Stimulated activated CD8-positive, alpha-beta memory T cell treated with anti-CD3 and anti-CD28 coated beads, Interleukin-4, amount 100 ng/mL, for 1 hour (primary cell): Measurements from ENCODE around the gene APOBEC3F.
"Not testable (repeated sequence)": the region's sequence is repeated elsewhere in the genome, so short reads cannot be mapped to it uniquely, and the experiment has no call there.

ENCODE experiments used
- DNase-seq, 2 donors: peaks; one replicate each; pipeline ENCODE4 v3.0.0-alpha.2; 2020; ENCODE audit warnings: low read depth in 2 of 2, low spot score in 1 of 2

Gene APOBEC3F

DNA sequence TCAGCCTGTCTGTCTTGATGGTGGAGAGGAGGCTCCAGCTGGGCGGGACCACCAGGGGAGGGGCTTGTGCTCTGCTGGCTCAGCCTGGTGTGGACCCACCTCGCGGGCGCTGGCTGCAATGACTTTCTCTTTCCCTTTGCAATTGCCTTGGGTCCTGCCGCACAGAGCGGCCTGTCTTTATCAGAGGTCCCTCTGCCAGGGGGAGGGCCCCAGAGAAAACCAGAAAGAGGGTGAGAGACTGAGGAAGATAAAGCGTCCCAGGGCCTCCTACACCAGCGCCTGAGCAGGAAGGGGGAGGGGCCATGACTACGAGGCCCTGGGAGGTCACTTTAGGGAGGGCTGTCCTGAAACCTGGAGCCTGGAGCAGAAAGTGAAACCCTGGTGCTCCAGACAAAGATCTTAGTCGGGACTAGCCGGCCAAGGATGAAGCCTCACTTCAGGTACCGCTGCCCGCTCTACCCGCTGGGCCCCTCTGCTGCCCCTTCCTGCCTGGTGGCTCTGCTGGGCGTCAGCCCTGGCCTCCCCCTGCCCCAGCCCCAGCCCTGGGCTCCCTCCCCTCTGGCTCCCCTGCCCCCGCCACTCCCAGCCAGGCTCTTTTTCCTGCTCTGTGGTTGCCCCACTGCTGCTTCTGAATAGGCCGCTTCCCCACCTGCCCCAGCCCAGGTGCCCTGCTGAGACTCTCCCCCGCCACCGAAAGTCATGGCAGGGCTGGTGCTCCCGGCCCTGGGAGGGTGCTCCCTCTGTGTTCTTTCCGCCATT, at the start of gene APOBEC3F:
APOBEC3F (plus strand) TSS at position 327 of the 759 bp plus-strand sequence; CDS start at position 424, 97 bp downstream.
- DNase-seq, result peak in 1 of 2 donors; percentile 43

DNA sequence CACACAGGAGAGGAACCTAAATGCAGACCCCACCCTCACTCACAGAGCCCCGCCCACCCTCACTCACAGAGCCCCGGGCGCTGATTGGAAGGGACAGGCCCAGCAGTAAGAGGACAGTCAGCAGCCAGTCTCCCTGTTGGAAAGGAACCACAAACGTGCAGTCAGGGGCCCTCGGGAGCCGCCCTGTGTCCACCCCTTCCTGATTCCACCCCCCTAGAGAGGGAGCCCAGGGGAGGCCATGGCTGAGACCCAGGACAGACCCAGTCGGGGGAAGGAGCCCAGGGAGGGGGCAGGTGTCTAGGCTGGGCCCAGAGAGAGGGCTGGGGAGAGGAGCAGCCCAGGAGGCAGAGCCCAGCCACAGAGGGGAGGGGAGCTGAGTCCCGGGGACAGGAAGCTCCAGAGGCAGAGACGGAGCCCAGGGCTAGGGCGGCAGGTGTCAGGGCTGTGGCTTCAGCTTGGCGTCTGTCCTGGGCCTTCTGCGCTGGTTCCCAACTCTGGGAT, 47.7 kb upstream of the APOBEC3F start:
- DNase-seq, result not testable (repeated sequence)

DNA sequence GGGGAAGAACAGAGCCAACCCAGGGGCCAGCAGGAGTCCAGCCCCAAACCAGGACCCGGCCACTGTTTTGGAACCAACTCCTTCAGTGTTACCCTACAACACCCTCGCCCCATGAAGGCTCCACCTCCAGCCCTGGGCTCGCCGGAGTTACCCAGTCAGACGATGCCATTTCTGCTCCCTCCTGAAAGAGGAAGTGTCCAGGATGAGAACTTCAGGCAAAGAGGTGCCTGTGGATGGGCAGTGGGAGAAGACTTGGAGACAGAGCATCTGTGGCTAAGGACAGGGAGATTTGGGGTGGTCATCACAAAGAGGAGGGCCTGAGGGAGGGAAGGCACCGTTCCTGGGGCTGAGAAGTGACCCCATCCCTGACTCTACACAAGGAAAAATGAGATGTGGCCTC, 44.6 kb upstream of the APOBEC3F start:
- no peak for DNase-seq

DNA sequence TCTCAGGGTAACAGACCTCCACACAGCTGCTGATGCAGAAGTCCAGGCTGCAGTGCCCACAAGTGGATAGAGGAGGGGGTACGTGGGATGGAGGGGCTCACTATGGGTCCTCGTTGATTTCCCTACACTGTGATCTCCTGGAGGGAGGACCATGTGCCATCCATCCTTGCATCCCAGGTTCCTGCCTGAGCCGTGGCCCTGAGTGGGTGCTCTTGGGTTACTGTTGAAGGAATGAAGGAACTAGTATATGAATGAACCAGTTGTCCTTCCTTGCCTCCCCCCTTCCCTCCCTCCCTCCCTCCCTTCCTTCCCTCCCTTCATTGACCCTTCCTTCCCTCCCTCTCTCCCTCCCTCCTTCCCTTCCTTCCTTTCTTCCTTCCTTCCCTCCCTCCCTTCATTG, 43.1 kb upstream of the APOBEC3F start:
- DNase-seq, result no peak

DNA sequence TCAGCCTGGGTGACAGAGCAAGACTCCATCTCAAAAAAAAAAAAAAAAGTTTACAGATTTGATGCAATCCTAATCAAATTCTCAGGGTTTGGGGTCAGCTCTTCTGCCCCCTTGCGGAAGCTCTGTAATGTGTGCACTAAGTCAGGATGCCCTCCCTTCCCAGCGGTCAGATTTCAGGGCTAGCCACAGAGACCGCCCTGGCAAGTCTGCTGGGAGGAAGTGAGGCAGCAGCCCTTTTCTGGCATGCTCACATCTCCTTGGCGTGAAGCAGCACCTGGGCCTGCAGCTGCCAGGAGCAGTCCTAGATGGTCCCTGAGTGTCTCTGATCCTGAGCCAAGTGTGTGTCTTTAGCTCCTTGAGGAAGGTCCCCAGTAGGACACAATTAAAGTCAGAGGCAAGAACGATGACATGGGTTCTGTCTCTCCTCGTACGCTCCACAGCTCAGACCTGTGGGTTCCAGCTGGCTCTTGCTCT, 37.5 kb upstream of the APOBEC3F start:
- DNase-seq, result peak; percentile 33 to 56

DNA sequence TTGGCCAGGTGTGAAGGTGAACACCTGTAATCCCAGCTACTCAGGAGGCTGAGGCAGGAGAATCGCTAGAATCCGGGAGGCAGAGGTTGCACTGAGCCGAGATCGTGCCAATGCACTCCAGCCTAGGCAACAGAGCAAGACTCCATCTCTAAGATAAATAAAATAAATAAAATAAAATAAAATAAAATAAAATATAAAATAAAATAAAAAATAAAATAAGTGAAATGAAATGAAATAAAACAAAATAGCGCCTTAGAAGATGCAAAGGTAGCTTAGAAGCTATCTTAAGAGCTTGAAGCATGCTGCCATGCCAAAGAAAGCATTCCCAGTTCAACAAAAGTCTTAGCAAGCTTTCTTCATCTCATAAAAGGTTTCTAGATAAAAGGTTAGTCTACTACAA, 33.5 kb upstream of the APOBEC3F start:
- DNase-seq, result no peak

DNA sequence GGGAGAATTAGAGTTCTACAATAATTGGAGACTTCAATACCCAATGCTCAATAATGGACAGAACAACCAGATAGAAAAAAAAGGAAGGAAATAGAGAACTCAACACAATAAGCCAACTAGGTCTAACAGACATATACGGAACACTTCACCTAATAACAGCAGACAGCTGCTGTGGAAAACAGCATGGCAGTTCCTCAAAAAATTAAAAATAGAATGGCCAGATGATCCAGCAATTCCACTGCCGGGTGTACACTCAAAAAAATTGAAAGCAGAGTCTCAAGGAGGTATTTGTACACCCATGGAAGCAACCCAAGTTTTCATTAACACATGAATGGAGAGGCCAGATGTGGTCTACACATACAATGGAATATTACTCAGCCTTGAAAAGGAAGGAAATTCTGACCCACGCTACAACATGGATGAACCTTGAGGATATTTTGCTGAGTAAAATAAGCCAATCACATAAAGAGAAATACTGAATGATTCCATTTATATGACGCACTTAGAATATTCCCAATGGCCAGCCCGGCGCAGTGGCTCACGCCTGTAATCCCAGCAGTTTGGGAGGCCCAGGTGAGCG, 32.3 kb upstream of the APOBEC3F start:
- DNase-seq, result not testable (repeated sequence)

DNA sequence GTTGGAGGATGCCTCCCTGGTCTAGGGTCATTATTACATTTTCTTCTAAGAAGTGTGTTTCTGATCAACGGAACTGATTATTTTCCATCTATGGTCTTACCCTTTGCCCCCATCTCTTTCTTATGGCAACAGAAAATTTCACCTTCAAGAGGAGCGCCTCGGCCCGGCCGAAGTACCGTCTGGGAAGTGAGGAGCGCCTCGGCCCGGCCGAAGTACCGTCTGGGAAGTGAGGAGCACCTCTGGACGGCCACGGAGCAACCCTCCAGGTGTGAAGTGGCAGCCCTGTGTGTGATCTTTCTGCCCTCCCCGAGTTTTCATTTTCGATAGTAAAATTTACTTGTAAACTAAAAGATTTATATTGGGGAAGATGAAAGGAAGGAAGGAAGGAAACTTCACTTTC, 29.7 kb upstream of the APOBEC3F start:
- DNase-seq, result no peak

DNA sequence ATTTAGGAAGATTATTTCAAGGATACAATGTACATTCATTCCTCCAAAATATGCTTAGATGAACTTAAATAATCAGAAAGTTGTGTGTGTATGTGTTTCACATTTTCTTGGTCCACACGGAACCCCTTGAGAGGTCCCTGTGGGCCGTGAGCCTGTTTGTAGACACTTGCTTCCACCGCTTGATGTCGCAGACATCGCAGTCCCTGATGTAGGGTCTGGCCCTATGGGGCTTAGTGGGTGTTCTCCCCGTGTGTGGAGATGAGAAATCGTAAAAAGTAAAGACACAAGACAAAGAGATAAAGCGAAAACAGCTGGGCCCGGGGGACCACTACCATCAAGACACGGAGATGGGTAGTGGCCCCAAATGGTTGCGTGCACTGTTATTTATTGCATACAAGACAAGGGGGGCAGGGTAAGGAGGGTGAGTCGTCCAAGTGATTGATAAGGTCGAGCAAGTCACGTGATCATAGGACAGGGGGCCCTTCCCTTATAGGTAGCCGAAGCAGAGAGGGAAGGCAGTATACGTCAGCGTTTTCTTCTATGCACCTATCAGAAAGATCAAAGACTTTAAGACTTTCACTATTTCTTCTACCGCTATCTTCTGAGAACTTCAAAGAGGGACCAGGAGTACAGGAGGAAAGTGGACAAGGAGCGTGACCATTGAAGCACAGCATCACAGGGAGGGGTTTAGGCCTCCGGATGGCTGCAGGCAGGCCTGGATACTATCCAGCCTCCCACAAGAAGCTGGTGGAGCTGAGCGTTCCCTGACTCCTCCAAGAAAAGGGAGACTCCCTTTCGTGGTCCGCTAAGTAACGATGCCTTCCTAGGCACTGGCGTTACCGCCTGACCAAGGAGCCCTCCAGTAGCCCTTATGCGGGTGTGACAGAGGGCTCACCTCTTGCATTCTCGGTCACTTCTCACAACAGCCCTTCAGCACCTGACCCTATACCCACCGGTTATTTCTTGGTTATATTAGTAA, 27.8 kb upstream of the APOBEC3F start:
- DNase-seq, result no peak

DNA sequence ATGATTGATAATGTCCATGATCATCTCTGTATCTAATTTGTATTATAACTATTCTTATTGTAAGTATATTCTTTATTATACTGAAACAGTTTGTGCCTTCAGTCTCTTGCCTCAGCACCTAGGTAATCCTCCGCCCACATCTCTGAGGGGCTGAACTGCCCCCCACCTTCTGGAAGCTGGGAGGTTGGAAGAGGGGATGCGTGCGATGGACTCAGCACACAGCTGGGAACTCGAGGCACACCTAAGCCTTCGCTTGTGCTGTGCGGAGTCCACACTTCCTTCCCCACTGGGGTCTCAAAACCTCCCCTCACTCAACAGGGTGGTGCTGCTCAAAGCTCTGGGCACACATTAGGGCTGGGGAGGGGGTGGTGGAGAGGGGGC, 27.1 kb upstream of the APOBEC3F start:
- not testable (repeated sequence) for DNase-seq

DNA sequence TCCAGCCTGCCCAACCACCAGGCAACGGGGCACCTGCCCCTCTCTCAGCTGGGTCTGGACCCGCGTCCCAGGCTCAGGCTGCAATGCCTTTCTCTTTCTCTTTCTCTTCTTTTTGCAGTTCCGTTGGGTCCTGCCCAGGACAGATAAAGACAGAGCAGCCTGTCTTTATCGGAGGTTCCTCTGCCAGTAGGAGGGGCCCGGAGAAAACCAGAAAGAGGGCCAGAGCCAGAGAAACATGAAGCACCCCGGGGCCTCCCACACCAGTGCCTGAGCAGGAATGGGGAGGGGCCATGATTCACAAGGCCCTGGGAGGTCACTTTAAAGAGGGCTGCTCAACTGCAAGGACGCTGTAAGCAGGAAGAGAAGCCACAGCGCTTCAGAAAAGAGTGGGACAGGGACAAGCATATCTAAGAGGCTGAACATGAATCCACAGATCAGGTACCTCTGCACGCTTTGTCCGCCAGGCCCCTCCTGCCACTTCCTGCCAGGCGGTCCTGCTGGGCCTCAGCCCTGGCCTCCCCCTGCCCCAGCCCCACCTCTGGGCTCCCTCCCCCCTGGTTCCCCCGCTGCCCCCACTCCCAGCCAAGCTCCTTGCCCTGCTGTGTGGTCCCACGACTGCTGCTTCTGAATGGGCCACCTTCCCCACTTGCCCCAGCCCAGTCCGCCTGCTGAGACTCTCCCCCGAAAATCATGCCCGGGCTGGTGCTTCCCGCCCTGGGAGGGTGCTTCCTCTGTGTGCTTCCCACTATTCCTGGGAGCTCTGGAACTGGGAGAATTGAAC, 26.5 kb upstream of the APOBEC3F start, which contains the start of gene APOBEC3C:
APOBEC3C (plus strand) TSS at position 316 of the 781 bp plus-strand sequence; CDS start at position 422, 106 bp downstream.
- DNase-seq, result peak; percentile 54 to 60

DNA sequence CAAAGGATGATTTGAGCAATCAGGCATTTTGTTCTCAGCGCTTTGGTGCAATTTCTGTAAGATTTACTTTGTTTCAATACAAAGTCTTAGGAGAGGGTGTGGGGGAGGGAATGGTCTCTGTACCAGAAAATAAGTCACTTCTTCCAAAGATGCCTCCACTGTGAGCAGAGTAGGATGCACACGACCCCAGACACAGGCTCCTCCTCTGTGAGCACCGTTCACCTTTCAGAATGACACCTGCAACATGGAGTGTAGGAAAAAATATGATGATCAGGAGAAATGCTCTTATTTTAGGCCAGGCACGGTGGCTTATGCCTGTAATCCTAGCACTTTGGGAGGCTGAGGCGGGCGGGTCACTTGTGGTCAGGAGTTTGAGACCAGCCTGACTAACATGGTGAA, 25.9 kb upstream of the APOBEC3F start:
- not testable (repeated sequence) for DNase-seq

DNA sequence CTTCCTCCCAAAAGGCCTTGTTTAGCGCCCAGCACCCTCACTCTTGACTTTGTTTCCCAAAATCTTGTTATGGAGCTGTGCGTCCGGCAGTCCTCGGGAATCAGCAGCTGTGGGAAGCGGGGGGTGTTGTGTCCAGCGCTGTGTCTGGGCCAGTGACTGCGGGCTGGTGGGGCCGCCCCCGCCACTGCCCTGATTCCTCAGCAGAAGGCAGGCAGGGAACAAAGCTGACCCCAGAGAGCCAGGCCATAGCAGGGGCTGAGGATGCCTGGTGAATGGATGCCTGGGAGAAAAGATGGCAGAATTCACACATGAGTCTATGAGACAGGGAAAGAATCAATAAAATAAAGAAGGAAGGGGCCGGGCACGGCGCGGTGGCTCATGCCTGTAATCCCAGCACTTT, 24.1 kb upstream of the APOBEC3F start:
- no peak for DNase-seq

DNA sequence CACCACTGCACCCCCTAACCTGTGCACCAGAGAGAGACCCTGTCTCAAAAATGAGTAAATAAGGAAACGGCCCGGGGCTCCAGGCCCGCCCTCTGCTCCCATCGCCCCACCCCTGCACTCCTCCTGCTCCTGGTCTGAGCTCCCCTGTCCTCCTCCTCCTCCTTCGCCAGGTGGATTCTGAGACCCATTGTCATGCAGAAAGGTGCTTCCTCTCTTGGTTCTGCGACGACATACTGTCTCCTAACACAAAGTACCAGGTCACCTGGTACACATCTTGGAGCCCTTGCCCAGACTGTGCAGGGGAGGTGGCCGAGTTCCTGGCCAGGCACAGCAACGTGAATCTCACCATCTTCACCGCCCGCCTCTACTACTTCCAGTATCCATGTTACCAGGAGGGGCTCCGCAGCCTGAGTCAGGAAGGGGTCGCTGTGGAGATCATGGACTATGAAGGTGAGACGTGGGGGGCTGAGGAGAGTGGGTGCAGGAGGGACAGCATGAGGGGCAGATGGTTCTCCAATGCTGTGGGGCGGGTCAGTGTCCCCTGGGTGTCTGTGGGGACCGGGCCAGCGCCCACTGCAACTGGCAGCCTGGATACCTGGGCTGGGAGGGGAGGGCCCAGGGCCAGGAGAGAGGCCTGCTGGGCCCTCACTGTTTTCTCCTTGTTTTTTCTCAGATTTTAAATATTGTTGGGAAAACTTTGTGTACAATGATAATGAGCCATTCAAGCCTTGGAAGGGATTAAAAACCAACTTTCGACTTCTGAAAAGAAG, 22.9 kb upstream of the APOBEC3F start:
- DNase-seq, result no peak

DNA sequence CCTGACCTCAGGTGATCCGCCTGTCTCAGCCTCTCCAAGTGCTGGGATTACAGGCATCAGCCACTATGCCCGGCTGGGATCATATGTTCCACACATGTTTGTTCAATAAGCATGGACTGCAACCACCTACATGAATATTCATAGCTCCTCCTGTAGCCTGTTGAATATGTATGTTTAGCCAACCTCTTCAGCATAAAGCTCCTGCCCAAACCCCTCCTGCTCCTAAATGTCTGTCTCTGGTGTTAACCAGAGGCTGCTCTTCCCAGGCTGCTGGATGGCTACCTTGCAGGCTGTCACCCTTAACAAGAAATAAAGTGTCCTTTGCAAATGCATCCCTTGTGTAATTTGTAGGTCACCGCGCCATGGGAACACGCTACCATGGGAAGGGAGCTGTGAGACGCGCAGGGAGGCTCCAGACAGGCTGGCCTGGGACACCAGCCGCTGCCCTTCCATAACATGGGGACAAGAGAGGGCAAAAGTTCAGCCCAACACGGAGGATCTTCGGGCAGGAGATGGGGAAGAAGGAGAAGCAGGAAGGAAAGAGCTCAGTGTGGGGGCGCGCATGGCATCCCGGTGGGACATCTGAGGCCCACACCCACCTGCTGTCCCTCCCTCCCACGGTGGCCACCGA, 20.5 kb upstream of the APOBEC3F start:
- DNase-seq, result not testable (repeated sequence)

DNA sequence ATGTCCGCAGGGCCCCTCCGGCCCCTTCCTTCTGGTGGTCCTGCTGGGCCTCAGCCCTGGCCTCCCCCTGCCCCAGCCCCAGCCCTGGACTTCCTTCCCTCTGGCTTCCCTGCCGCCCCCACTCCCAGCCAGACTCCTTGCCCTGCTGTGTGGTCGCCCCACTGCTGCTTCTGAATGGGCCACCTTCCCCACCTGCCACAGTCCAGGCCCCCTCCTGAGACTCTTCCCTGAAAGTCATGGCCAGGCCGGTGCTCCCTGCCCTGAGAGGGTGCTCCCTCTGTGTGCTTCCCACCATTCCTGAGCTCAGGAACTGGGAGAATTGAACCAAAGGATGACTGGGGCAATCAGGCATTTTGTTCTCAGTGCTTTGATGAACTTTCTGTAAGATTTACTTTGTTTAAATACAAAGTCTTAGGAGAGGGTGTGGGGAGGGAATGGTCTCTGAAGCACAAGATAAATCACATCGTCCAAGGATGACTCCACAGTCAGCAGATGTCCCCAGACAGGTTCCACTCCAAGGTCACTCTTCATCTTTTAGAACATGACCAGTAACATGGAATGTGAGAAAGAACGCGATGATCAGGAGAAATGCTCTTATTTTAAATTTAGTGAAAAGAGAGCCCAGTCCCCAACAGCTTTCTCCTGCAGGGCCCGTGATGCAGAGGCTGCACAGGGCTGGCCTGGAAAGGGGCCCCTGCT, 19.0 kb upstream of the APOBEC3F start:
- no peak for DNase-seq

DNA sequence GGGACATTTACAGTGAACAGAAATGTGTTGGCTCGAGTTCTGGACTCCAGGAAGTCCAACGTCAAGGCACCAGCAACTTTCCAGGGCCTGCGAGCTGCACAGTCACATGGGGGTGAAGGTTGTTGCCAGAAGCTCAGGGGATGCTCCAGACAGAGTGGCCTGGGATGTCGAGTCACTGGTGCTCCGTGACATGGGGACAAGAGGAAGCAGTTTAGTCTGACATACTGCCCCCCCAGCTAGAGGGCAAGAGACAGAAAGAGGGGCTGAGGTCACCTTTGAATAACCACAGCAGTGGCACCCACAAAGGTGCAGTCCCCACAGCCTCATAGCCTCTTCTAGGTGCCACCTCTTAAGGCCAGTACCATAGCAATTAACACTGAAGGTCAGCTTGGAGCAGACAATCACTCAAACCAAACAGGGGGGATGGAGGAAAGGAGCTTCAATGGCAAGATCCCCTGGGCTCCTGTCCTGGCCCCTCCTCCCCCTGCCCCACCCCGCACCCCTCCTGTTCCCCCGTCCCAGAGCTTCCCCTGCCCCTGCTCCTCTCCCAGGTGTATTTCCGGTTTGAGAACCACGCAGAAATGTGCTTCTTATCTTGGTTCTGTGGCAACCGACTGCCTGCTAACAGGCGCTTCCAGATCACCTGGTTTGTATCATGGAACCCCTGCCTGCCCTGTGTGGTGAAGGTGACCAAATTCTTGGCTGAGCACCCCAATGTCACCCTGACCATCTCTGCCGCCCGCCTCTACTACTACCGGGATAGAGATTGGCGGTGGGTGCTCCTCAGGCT, 15.9 kb upstream of the APOBEC3F start:
- no peak for DNase-seq
